ENCODE results near the gene ZNF385A.

The ZNF385A gene

DNA sequence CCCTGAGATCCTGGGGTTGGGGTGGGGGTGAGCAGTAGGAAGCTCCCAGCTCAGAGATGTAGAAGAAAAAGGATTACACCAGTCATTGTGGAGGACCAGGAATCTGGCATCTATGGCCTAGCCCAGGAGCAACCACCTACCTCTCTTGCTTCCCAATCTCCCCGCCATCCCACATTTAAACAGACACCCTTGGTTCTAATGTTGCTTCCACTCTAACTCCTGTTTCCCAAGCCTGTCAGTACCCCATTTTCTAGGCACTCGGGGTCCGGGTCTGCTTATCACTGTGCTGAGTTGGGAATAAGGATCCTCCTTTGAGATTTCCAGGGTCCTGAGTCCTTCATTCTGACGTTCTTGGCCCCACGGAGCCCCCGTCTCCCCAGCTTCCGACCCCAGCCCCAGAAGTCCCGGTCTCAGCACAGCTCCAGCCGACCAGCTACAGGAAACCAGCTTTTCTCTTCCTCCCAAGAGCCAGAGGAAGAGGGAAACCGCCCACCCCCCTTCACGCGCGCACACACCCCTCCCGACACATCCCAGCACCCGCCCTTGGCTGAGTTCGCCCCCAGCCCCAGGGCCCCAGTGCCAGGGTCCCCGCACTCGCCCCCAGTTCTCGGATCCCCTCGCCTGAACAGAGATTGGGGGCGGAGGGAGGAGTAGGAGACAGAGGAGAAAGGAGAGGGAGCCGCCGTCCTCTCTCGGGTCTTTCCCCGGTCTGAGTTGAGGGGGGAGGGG is 33.3 kb upstream of the ZNF385A start:
- peaks cover 52% of the 10 kb centered on the region for H3K4me1 Mint-ChIP-seq
- H3K4me3 Mint-ChIP-seq = peak overlapping the region; percentile 88 to 96 (median 92)
- TF ChIP-seq, protein P1, sequence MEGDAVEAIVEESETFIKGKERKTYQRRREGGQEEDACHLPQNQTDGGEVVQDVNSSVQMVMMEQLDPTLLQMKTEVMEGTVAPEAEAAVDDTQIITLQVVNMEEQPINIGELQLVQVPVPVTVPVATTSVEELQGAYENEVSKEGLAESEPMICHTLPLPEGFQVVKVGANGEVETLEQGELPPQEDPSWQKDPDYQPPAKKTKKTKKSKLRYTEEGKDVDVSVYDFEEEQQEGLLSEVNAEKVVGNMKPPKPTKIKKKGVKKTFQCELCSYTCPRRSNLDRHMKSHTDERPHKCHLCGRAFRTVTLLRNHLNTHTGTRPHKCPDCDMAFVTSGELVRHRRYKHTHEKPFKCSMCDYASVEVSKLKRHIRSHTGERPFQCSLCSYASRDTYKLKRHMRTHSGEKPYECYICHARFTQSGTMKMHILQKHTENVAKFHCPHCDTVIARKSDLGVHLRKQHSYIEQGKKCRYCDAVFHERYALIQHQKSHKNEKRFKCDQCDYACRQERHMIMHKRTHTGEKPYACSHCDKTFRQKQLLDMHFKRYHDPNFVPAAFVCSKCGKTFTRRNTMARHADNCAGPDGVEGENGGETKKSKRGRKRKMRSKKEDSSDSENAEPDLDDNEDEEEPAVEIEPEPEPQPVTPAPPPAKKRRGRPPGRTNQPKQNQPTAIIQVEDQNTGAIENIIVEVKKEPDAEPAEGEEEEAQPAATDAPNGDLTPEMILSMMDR (IDR thresholded peaks at IDR 0.05; ENCODE audit: unreplicated experiment in 3 of 3) = no peak
- H3K9me3 Mint-ChIP-seq = no peaks in the 10 kb centered on the region
- H3K36me3 Mint-ChIP-seq (ENCODE audit: low read depth) = no peaks in the 10 kb centered on the region
- H3K27ac Mint-ChIP-seq = peak overlapping the region; percentile 40 to 86 (median 79)
- H3K27me3 Mint-ChIP-seq (ENCODE audit: low read depth) = peaks cover 22% of the 10 kb centered on the region

DNA sequence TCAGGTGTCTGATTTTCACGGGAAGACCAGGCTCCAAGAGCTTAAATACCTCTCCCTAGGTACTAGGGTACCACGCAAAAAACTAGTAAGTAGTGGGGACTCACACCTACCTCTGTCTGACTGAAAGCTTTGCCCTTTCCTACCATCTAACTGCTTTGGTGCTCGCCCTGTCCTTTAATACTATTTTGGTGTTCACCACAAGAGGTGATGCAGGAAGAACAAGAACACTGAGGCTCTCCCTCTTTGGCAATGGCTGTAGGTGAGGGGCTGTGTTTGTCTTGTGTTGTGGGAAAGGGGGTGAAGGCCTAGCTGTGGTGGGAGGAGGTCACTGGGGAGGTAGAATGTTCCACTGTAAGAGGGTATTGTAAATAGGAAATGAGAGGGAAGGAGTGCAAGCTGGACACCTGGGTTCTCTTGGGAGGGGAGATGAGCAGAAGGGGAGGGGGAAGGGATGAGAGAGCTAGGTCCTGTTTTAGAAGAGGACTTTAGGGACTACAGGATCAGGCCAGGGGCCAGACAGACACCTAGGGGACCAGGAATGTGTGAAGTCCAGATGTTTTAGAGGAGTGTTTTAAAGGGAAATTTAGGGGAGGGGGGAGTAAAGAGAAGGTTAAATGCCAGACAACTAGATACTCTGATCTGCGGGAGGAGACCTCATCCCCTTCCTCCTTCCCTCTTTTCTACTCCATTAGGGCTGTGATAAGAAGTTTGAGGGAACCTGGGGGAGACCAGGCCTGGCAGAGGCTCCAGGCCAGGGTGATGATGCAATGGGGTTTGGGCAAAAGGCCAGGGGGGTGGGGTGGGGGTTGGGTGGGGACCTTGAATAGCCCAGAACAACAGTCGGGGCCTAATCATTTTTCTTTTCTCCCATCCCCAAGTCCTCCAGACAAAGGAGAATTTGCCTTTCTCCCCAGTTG is 32.4 kb upstream of the ZNF385A start:
- TF ChIP-seq, protein P1 (IDR thresholded peaks at IDR 0.05; ENCODE audit: unreplicated experiment in 3 of 3) = no peak
- Mint-ChIP-seq H3K4me1 (peaks cover 59% of the 10 kb centered on the region), H3K27ac (peak overlapping the region; percentile 40 to 86 (median 79)), H3K4me3 (peak overlapping the region; percentile 88 to 96 (median 92)), H3K36me3 (ENCODE audit: low read depth) (no peaks in the 10 kb centered on the region), H3K27me3 (ENCODE audit: low read depth) (peaks cover 17% of the 10 kb centered on the region), H3K9me3 (no peaks in the 10 kb centered on the region)

DNA sequence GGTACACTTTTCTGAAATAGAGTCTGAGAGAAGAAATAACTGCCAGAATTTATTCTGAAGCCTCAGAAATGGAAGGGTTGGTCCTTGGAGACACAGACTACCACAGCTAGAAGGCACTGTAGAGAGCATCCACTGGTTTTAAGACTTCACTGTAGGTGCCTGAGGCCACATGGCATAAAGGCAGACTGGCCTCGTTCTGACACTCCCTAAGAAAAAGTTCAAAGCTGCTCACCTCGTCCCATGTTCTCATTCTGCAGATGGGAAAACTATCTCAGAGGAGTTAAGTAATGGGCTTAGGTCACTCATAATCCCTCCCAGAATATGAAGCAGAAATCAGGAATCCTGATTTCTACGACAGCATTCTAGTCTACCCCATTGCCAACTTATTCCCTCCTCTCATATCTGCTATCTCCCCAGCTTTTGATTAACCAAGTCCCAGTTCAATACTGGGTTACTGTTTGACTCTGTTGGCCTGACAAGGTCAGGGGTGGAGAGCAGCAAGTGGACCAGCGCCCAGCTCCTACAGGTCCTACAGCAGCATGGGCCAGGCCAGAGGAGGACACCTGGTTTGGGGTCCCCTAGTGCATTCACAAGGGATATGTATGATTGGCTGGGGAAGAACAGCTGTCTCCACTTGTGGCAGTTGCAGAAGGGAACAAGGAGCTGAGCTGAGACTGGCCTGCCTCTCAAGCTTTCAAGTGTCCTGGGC is 30.8 kb upstream of the ZNF385A start:
- H3K4me1 Mint-ChIP-seq = peaks cover 52% of the 10 kb centered on the region
- H3K27me3 Mint-ChIP-seq (ENCODE audit: low read depth) = peaks cover 3% of the 10 kb centered on the region
- H3K4me3 Mint-ChIP-seq = peak overlapping the region; percentile 21 to 41 (median 25)
- peak overlapping the region in 1 of 3 experiments; percentile 30 for H3K27ac Mint-ChIP-seq
- TF ChIP-seq, protein P1 (IDR thresholded peaks at IDR 0.05; ENCODE audit: unreplicated experiment in 3 of 3) = no peak
- H3K9me3 Mint-ChIP-seq = no peaks in the 10 kb centered on the region
- peaks cover 4% of the 10 kb centered on the region for H3K36me3 Mint-ChIP-seq (ENCODE audit: low read depth)

DNA sequence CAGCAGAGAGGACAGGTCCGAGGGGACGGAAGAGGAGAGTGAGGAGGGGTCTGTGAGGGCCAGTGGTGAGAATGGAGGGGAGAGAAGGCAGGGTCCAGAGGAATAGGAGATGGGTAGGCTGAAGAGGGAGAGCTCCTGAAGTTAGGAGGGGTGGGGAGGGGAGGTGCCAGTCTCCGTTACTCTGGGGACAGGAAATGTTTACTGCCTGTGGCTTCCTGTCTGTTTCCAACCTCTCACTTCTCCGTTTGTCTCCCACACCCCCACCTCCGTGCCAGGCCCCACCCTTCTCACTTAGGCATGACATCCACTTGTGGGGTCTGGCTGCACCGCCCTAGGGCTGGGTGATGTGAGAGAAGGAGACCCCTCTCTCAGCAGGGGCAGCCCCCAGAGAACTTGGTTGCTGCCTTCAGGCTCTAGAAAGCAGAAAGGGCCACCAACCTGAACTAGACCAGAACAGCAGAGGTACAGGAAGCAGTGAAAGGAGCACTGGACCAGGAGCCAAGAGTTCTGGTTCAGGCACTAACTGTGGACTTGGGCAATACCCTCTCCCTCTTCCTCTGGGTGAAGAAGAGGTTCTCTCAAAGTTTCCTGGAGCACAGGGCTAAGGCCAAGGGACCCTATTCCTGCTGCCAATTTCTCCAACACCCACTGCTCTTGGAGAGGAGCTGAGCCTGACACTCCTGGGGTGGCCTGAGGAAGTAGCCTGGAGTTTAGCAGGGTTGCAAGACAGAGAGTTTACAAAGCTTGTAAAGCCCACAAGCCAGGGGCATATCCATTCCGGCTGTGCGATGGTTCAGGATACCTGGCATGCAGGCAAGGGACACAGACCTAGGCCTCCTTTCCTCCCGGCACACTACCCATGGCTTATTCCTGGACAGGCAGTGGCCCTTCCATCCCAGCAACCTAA is 29.0 kb upstream of the ZNF385A start:
- no peaks in the 10 kb centered on the region for H3K27me3 Mint-ChIP-seq (ENCODE audit: low read depth)
- peaks cover 9% of the 10 kb centered on the region for H3K36me3 Mint-ChIP-seq (ENCODE audit: low read depth)
- H3K9me3 Mint-ChIP-seq = no peaks in the 10 kb centered on the region
- H3K27ac Mint-ChIP-seq = peak overlapping the region in 1 of 3 experiments; percentile 10
- TF ChIP-seq, protein P1 (IDR thresholded peaks at IDR 0.05; ENCODE audit: unreplicated experiment in 3 of 3) = no peak
- H3K4me1 Mint-ChIP-seq = peaks cover 45% of the 10 kb centered on the region
- H3K4me3 Mint-ChIP-seq = no peak overlapping the region

DNA sequence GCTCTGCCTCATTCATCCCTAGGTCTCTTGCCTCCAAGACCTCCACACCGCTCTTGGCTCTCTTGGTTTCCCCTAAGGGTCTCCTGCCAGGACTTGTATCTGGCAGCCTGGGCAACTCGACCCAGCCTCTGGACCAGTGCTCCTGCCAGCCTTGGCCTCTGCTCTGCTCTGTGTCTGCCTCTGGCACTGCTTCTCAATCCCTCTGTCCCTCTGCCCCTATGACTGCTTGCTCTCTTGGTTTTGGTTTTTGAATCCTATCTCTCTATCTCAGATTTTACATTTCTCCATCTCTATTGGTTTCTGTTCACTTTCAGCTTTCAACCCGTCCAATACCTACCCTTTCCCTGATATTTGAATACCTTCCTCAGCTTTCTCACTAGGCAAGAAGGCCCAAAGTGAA is 28.3 kb upstream of the ZNF385A start:
- Mint-ChIP-seq H3K27me3 (ENCODE audit: low read depth) (no peaks in the 10 kb centered on the region), H3K36me3 (ENCODE audit: low read depth) (peaks cover 13% of the 10 kb centered on the region), H3K4me1 (peaks cover 42% of the 10 kb centered on the region), H3K4me3 (no peak overlapping the region), H3K27ac (peak overlapping the region in 1 of 3 experiments; percentile 10), H3K9me3 (no peaks in the 10 kb centered on the region)
- TF ChIP-seq, protein P1 (IDR thresholded peaks at IDR 0.05; ENCODE audit: unreplicated experiment in 3 of 3) = no peak

Measured in nephron (organoid).